GM12892 (cell line): ENCODE measurements around the gene DUSP10.

Experiments used
- POLR2A ChIP-seq: IDR thresholded peaks from 2 replicates; pipeline ENCODE4 v1.6.1; 2011; ENCODE audit warnings: low read depth, low read length, control low read depth
- POLR2AphosphoS5 ChIP-seq: IDR thresholded peaks from 2 replicates; pipeline ENCODE4 v1.6.1; 2011; ENCODE audit warnings: low read depth, low read length, control low read depth

DNA sequence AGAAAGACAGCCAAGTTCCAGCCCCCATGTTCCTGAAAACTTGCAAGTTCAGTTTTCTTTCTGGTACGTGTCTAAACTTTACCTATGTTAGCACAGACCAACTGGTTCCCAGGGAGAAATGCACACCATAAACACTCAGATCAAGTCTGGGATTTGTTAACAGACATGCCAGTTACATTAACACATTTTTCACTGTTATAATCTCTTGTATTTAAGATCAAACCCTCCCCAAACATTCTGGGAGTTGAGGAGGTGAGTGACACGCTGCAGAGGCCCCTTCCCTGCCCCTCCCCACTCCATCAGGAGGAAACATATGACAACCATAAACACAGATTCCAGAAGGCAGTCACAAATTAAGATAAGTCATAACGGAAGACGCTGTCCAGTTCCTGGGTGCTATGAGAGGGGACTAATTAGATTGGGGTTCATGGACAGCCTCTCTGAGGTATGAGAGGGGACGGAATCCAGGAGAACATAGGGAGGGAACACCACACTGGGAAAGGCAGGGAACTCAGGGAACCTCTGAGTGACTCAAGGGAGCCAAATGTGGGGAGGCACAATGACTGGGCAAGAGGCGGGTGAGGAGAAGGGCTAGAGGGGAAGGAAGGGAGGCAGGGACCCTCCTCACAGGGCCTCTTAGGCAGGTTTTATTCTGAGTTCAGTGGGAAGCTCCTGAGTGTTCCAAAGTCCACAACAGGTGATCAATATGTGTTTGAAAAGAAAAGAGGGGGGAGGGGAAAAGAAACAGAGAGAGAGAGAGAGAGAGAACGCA, 25.0 kb downstream of the DUSP10 start:
- TF ChIP-seq POLR2AphosphoS5: no peak
- TF ChIP-seq POLR2A: no peak; the same call in 1 of the 2 replicates
